ENCODE data around the gene ABCF1.

ABCF1 gene

GRCh38 chr6:30641048-30641447 is 69.8 kb downstream of the ABCF1 start:
- ChIA-PET POLR2A (interaction anchor here (1.1 kb wide), 1 partner anchor 16 kb away, joined by 4 read pairs; no protein-coding TSS in a partner anchor), CTCF (no interaction called here)
- TF ChIP-seq NFRKB (IDR thresholded peaks at IDR 0.05) = no peak
- TF ChIP-seq BHLHE40 (IDR thresholded peaks at IDR 0.05; ENCODE audit: borderline replicate concordance) = no peak
- no peak for TF ChIP-seq CTBP1 (IDR thresholded peaks at IDR 0.05; ENCODE audit: borderline replicate concordance)
- no peak for TF ChIP-seq PKNOX1 (IDR thresholded peaks at IDR 0.05)
- TF ChIP-seq ARNT (IDR thresholded peaks at IDR 0.05) = no peak
- no peak for TF ChIP-seq FOXM1 (IDR thresholded peaks at IDR 0.05; ENCODE audit: borderline replicate concordance)
- no peak for TF ChIP-seq HDGF (IDR thresholded peaks at IDR 0.05; ENCODE audit: borderline replicate concordance)
- TF ChIP-seq L3MBTL2 (conservative IDR thresholded peaks at IDR 0.05) = no peak
- TF ChIP-seq SUZ12 (IDR thresholded peaks at IDR 0.05) = no peak
- no peak for TF ChIP-seq ZNF384 (IDR thresholded peaks at IDR 0.05)
- no peak for DNase-seq (ENCODE audit: extremely low spot score)
